HepG2 (cell line): ENCODE data around the gene ZNF414. TPM values are rescaled to one million over a fixed set of nuclear protein-coding genes. Genes with fewer than 3 reads are reported as not detected.
A peak's percentile ranks its signal among the peaks of the same experiment; 100 is the strongest.

Experiments
- CREB1 ChIP-seq, 2 experiments: fragments of 450-650 bp in 1 of 2; IDR thresholded peaks; 2 replicates each; pipeline ENCODE4 v1.6.1; 2016 to 2017; ENCODE audit warnings: control low read depth in 1 of 2, mild to moderate bottlenecking in 1 of 2, missing compliant biosample characterization in 1 of 2, missing genetic modification characterization in 1 of 2
- KLF6 ChIP-seq: IDR thresholded peaks from 2 replicates; pipeline ENCODE4 v1.8.0; 2016; ENCODE audit warnings: missing biosample characterization, missing genetic modification reagents
- MAFK ChIP-seq, 2 experiments: IDR thresholded peaks in 1 of 2; conservative IDR thresholded peaks in 1 of 2; 2 replicates each; pipeline ENCODE4 v1.6.1; 2011; ENCODE audit warnings: improper control_type of control experiment in 2 of 2, low read length in 2 of 2
- PRDM15 ChIP-seq: sonication (generic); formaldehyde crosslinking; IDR thresholded peaks from 2 replicates; pipeline ENCODE4 v1.4.0; 2020; ENCODE audit warnings: missing genetic modification reagents
- U2AF1 ChIP-seq: fragments of 200-400 bp; formaldehyde crosslinking; optimal IDR thresholded peaks from 2 replicates; pipeline ENCODE3; 2017; ENCODE audit warnings: mild to moderate bottlenecking, low read depth, low read length
- ZBTB37 ChIP-seq: sonication (generic); formaldehyde crosslinking; IDR thresholded peaks from 2 replicates; pipeline ENCODE4 v1.4.0; 2020; ENCODE audit warnings: mild to moderate bottlenecking, missing genetic modification reagents
- ZC3H4 ChIP-seq: sonication (generic); formaldehyde crosslinking; IDR thresholded peaks from 2 replicates; pipeline ENCODE4 v1.4.0; 2020; ENCODE audit warnings: missing genetic modification reagents, borderline replicate concordance
- ZFP36L1 ChIP-seq: sonication (generic); formaldehyde crosslinking; IDR thresholded peaks from 2 replicates; pipeline ENCODE4 v1.8.0; 2022; ENCODE audit warnings: mild to moderate bottlenecking, missing genetic modification reagents, moderate library complexity
- ZNF263 ChIP-seq: sonication (generic); formaldehyde crosslinking; IDR thresholded peaks from 2 replicates; pipeline ENCODE4 v1.4.0; 2020; ENCODE audit warnings: missing genetic modification reagents
- ZNF34 ChIP-seq: sonication (generic); formaldehyde crosslinking; IDR thresholded peaks from 2 replicates; pipeline ENCODE4 v1.4.0; 2020; ENCODE audit warnings: mild to moderate bottlenecking, missing genetic modification reagents, borderline replicate concordance
- ZNF790 ChIP-seq: sonication (generic); formaldehyde crosslinking; IDR thresholded peaks from 2 replicates; pipeline ENCODE4 v1.8.0; 2022; ENCODE audit warnings: missing genetic modification reagents, mild to moderate bottlenecking, borderline replicate concordance
- polyA plus RNA-seq, 8 experiments: library from polyadenylated mRNA; depleted of rRNA in 3 of 8; stranded (reverse) in 7 of 8; unstranded in 1 of 8; fragments of >200 nt; fragmentation: Illumina TruSeq in 4 of 8; extraction: Trizol in 4 of 8; gene quantifications; 2 replicates each; pipeline versions ENCODE4 v1.2.1 to v1.2.3, GENCODE V29; 2011 to 2016; ENCODE audit warnings: low read depth in 4 of 8, missing spikeins in 1 of 8, mixed read lengths in 1 of 8; ENCODE audit not compliant: insufficient read depth in 1 of 8
- total RNA-seq, 5 experiments: library from RNA; depleted of rRNA; stranded (reverse); fragments of >200 nt; fragmentation: Illumina TruSeq; extraction: Trizol; gene quantifications; 2 replicates each; pipeline ENCODE4 v1.2.3, GENCODE V29; 2016; ENCODE audit warnings: low read depth in 1 of 5
- TF ChIP-seq, protein P1 (sequence below): sonication (generic); formaldehyde crosslinking; IDR thresholded peaks from 2 replicates; pipeline ENCODE4 v1.5.0; 2020; ENCODE audit warnings: missing genetic modification reagents
- TF ChIP-seq, protein P2 (sequence below): sonication (generic); formaldehyde crosslinking; IDR thresholded peaks from 2 replicates; pipeline ENCODE4 v1.4.0; 2020; ENCODE audit warnings: mild to moderate bottlenecking, missing genetic modification reagents
- TF ChIP-seq, protein P3 (sequence below): IDR thresholded peaks from 2 replicates; pipeline ENCODE4 v1.6.1; 2016
- TF ChIP-seq, protein P4 (sequence below), 2 experiments: sonication (generic) in 1 of 2; formaldehyde crosslinking in 1 of 2; IDR thresholded peaks; 2 replicates each; pipeline versions ENCODE4 v1.4.0 to v1.6.1; 2016 to 2020; ENCODE audit warnings: borderline replicate concordance in 1 of 2, low read depth in 1 of 2, mild to moderate bottlenecking in 1 of 2, missing genetic modification reagents in 1 of 2

Gene ZNF414
- total and polyA plus RNA-seq, 2 of the 13 experiments (the other 11 are each of a cell fraction or from before 2014, with no cell fraction given) = 2.5 to 4.0 TPM

- TF ChIP-seq ZBTB37 (CRISPR knock-in tag) (no peak), ZC3H4 (no peak), ZFP36L1 (CRISPR knock-in tag) (no peak), CREB1 (IDR thresholded peaks at IDR 0.05) (no peak), CREB1 (CRISPR knock-in tag; IDR thresholded peaks at IDR 0.05) (no peak), PRDM15 (CRISPR knock-in tag) (peak; percentile 34; the same call in 1 of the 2 replicates), ZNF263 (CRISPR knock-in tag) (no peak), ZNF34 (CRISPR knock-in tag) (no peak), ZNF790 (CRISPR knock-in tag) (no peak), U2AF1 (no peak), KLF6 (CRISPR knock-in tag) (no peak), MAFK (conservative IDR thresholded peaks at IDR 0.05 in 1 of 2, IDR thresholded peaks at IDR 0.05 in 1 of 2; ENCODE audit: low read length in 2 of 2) (no peak)
- TF ChIP-seq, protein P1, sequence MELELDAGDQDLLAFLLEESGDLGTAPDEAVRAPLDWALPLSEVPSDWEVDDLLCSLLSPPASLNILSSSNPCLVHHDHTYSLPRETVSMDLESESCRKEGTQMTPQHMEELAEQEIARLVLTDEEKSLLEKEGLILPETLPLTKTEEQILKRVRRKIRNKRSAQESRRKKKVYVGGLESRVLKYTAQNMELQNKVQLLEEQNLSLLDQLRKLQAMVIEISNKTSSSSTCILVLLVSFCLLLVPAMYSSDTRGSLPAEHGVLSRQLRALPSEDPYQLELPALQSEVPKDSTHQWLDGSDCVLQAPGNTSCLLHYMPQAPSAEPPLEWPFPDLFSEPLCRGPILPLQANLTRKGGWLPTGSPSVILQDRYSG = no peak
- TF ChIP-seq, protein P2, sequence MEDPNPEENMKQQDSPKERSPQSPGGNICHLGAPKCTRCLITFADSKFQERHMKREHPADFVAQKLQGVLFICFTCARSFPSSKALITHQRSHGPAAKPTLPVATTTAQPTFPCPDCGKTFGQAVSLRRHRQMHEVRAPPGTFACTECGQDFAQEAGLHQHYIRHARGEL (CRISPR knock-in tag) = no peak
- TF ChIP-seq, protein P3, sequence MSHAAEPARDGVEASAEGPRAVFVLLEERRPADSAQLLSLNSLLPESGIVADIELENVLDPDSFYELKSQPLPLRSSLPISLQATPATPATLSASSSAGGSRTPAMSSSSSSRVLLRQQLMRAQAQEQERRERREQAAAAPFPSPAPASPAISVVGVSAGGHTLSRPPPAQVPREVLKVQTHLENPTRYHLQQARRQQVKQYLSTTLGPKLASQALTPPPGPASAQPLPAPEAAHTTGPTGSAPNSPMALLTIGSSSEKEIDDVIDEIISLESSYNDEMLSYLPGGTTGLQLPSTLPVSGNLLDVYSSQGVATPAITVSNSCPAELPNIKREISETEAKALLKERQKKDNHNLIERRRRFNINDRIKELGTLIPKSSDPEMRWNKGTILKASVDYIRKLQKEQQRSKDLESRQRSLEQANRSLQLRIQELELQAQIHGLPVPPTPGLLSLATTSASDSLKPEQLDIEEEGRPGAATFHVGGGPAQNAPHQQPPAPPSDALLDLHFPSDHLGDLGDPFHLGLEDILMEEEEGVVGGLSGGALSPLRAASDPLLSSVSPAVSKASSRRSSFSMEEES = no peak
- TF ChIP-seq, protein P4, sequence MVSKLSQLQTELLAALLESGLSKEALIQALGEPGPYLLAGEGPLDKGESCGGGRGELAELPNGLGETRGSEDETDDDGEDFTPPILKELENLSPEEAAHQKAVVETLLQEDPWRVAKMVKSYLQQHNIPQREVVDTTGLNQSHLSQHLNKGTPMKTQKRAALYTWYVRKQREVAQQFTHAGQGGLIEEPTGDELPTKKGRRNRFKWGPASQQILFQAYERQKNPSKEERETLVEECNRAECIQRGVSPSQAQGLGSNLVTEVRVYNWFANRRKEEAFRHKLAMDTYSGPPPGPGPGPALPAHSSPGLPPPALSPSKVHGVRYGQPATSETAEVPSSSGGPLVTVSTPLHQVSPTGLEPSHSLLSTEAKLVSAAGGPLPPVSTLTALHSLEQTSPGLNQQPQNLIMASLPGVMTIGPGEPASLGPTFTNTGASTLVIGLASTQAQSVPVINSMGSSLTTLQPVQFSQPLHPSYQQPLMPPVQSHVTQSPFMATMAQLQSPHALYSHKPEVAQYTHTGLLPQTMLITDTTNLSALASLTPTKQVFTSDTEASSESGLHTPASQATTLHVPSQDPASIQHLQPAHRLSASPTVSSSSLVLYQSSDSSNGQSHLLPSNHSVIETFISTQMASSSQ (IDR thresholded peaks at IDR 0.05; ENCODE audit: low read depth) = no peak
- TF ChIP-seq, protein P4 (CRISPR knock-in tag; IDR thresholded peaks at IDR 0.05; ENCODE audit: borderline replicate concordance) = no peak
Observed at GRCh38 chr19:8526345-8527091, 12.6 kb upstream of the ZNF414 start (continued).
